DLD1 (cell line): ENCODE data around the gene IMMP2L.
"Not testable (repeated sequence)": the region's sequence is repeated elsewhere in the genome, so short reads cannot be mapped to it uniquely, and the experiment has no call there.

Experiments
- in situ Hi-C: cut with HindIII; loops from 2 replicates; pipeline ENCODE4 v1.10.0; 2017; ENCODE audit warnings: low sequenced_read_pairs

The IMMP2L gene

GRCh38 chr7:111274857-111275256, 287.4 kb downstream of the IMMP2L start:
- in situ Hi-C loops, result no loop called here

GRCh38 chr7:111272092-111272491, 290.2 kb downstream of the IMMP2L start:
- in situ Hi-C loops, result no loop called here

GRCh38 chr7:111270794-111271193, 291.5 kb downstream of the IMMP2L start:
- in situ Hi-C loops, result not testable (repeated sequence)

- in situ Hi-C loops, result no loop called here
Observed at GRCh38 chr7:111268941-111269340, 293.4 kb downstream of the IMMP2L start.

- in situ Hi-C loops, result no loop called here
Observed at GRCh38 chr7:111266613-111267012, 295.7 kb downstream of the IMMP2L start.

GRCh38 chr7:111265394-111265793, 296.9 kb downstream of the IMMP2L start:
- in situ Hi-C loops, result no loop called here

- in situ Hi-C loops, result no loop called here
Observed at GRCh38 chr7:111264981-111265380, 297.3 kb downstream of the IMMP2L start.

GRCh38 chr7:111264111-111264868, 298.0 kb downstream of the IMMP2L start:
- in situ Hi-C loops, result no loop called here

- in situ Hi-C loops, result no loop called here
Observed at GRCh38 chr7:111262293-111263116, 299.8 kb downstream of the IMMP2L start.

- in situ Hi-C loops, result no loop called here
Observed at GRCh38 chr7:111261496-111261895, 300.8 kb downstream of the IMMP2L start.

GRCh38 chr7:111259991-111260390, 302.3 kb downstream of the IMMP2L start:
- in situ Hi-C loops, result no loop called here

- in situ Hi-C loops, result no loop called here
Observed at GRCh38 chr7:111256391-111256790, 305.9 kb downstream of the IMMP2L start.

GRCh38 chr7:111255576-111255975, 306.7 kb downstream of the IMMP2L start:
- in situ Hi-C loops, result no loop called here

GRCh38 chr7:111251365-111251764, 310.9 kb downstream of the IMMP2L start:
- in situ Hi-C loops, result not testable (repeated sequence)

GRCh38 chr7:111249807-111250206, 312.5 kb downstream of the IMMP2L start:
- in situ Hi-C loops, result not testable (repeated sequence)

- in situ Hi-C loops, result no loop called here
Observed at GRCh38 chr7:111242141-111242755, 320.0 kb downstream of the IMMP2L start.

GRCh38 chr7:111240371-111240770, 321.9 kb downstream of the IMMP2L start:
- in situ Hi-C loops, result no loop called here

GRCh38 chr7:111239437-111239836, 322.9 kb downstream of the IMMP2L start:
- in situ Hi-C loops, result no loop called here

- in situ Hi-C loops, result no loop called here
Observed at GRCh38 chr7:111238886-111239285, 323.4 kb downstream of the IMMP2L start.

GRCh38 chr7:111235709-111236108, 326.6 kb downstream of the IMMP2L start:
- in situ Hi-C loops, result no loop called here

GRCh38 chr7:111232249-111233084, 329.8 kb downstream of the IMMP2L start:
- in situ Hi-C loops, result no loop called here
